OCI-LY1 (cell line): ENCODE data around the gene MARCHF9.

ENCODE experiments used
- EZH2 ChIP-seq: fragments of 200-600 bp; sonication (generic), shearing (Covaris generic); IDR thresholded peaks from 2 replicates; pipeline ENCODE4 v1.8.0; 2017; ENCODE audit warnings: borderline replicate concordance, mixed run types, mild to moderate bottlenecking, antibody characterized with exemption, low read length, moderate library complexity, mixed read lengths
- TF ChIP-seq, protein P1 (sequence below): fragments of 200-600 bp; sonication (generic), shearing (Covaris generic); IDR thresholded peaks from 2 replicates; pipeline ENCODE4 v1.5.1; 2017; ENCODE audit warnings: mild to moderate bottlenecking, antibody characterized with exemption, low read length, moderate library complexity, mixed read lengths

DNA sequence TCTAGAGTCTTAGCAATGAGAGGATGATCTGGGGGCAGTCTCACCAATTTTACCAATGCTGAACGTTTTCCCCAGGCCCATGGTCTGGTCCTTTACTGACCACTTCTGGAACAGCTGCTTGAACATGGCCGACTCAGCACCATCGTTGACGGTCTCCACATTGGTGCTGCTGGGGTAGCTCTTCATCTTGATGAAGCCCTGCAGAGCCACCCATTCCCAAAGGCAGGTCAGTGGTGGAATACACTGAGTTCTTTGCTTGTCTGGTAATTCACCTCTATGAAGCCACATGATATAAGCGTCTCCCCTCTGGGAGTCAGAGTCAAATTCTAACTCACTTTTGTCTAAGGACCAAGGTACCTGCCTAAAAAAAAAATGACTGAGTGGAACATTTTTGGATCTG lies 53.4 kb downstream of the MARCHF9 start:
- TF ChIP-seq, protein P1, sequence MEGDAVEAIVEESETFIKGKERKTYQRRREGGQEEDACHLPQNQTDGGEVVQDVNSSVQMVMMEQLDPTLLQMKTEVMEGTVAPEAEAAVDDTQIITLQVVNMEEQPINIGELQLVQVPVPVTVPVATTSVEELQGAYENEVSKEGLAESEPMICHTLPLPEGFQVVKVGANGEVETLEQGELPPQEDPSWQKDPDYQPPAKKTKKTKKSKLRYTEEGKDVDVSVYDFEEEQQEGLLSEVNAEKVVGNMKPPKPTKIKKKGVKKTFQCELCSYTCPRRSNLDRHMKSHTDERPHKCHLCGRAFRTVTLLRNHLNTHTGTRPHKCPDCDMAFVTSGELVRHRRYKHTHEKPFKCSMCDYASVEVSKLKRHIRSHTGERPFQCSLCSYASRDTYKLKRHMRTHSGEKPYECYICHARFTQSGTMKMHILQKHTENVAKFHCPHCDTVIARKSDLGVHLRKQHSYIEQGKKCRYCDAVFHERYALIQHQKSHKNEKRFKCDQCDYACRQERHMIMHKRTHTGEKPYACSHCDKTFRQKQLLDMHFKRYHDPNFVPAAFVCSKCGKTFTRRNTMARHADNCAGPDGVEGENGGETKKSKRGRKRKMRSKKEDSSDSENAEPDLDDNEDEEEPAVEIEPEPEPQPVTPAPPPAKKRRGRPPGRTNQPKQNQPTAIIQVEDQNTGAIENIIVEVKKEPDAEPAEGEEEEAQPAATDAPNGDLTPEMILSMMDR, result no peak
- no peak for TF ChIP-seq EZH2
